MM.1S (cell line): Measurements from ENCODE around the gene PIP4K2B.

Experiments used
- CTCF ChIP-seq: fragments of 300-600 bp; sonication (generic); IDR thresholded peaks from 2 replicates; pipeline ENCODE4 v1.5.1; 2016; ENCODE audit warnings: antibody characterized with exemption, low read length, mixed read lengths
- EZH2 ChIP-seq: fragments of 300-600 bp; sonication (generic); optimal IDR thresholded peaks from 2 replicates; pipeline ENCODE3; 2017; ENCODE audit warnings: low read depth, mild to moderate bottlenecking, antibody characterized with exemption, low read length, mixed read lengths
- EZH2phosphoT487 ChIP-seq: fragments of 300-600 bp; sonication (generic); IDR thresholded peaks from 2 replicates; pipeline ENCODE4 v1.6.1; 2018; ENCODE audit warnings: antibody characterized with exemption, low read length

GRCh38 chr17:38730526-38731379 is 68.6 kb downstream of the PIP4K2B start:
- TF ChIP-seq CTCF (no peak), EZH2 (no peak), EZH2phosphoT487 (no peak)
